AG04450 (cell line): ENCODE results near the gene SYT17. TPM values are rescaled to one million over a fixed set of nuclear protein-coding genes. Genes with fewer than 3 reads are reported as not detected.

ENCODE experiments used
- CTCF ChIA-PET: fragments of 300-600, 350-600 bp; formaldehyde crosslinking; extraction: SDS; loops from one replicate; lab custom pipeline; 2022; ENCODE audit warnings: antibody characterized with exemption, inconsistent platforms; lab: Charles Lee
- POLR2A ChIA-PET: fragments of 350-600 bp; formaldehyde crosslinking; extraction: SDS; loops from one replicate; lab custom pipeline; 2021; ENCODE audit warnings: antibody characterized with exemption, inconsistent platforms; lab: Yijun Ruan, JAX
- DNase-seq: peaks from one replicate; pipeline ENCODE4 v3.0.0-alpha.2; 2011; ENCODE audit warnings: low read depth, low spot score
- H3K27ac ChIP-seq: one replicate; pipeline ENCODE4 v1.5.1; 2012; ENCODE audit warnings: low read depth, low read length, control low read depth
- H3K27me3 ChIP-seq: one replicate; pipeline ENCODE4 v1.6.0; 2012; ENCODE audit warnings: low read length; ENCODE audit not compliant: control insufficient read depth, insufficient read depth
- H3K4me3 ChIP-seq: 2 replicates; pipeline ENCODE4 v1.5.1; 2011; ENCODE audit warnings: mild to moderate bottlenecking, low read depth, low read length, control low read depth
- H3K9me3 ChIP-seq: 2 replicates; pipeline ENCODE4 v1.5.1; 2012; ENCODE audit warnings: low read length; ENCODE audit not compliant: control insufficient read depth, insufficient read depth
- CTCF ChIP-seq: IDR thresholded peaks from 2 replicates; pipeline ENCODE4 v1.5.1; 2011; ENCODE audit warnings: low read depth, low read length, control low read depth, inconsistent platforms
- polyA plus RNA-seq: library from polyadenylated mRNA; depleted of rRNA; stranded (reverse); fragments of >200 nt; gene quantifications from 2 replicates; pipeline ENCODE4 v1.2.3, GENCODE V29; 2011

The SYT17 gene
- polyA plus RNA-seq, 1 experiment, result 0.27 TPM

DNA sequence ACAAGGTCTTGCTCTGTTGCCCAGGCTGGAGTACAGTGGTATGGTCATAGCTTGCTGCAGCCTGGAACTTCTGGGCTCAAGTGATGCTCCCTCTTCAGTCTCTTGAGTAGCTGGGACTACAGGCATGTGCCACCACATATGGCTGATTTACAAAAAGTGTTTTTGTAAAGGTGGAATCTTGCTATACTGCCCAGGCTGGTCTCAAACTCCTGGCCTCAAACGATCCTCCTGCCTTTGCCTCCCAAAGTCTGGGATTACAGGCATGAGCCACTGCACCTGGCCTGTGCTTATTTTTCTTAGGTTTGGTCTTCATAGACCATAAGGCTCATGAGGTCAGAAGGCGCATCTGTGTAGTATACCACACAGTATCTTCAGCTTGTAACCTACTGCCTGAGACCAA lies 122.8 kb downstream of the SYT17 start:
- POLR2A ChIA-PET, result no interaction called here
- Histone ChIP-seq H3K9me3 (no peaks in the 10 kb centered on the region), H3K27me3 (no peaks in the 10 kb centered on the region), H3K27ac (no peak overlapping the region), H3K4me3 (no peak overlapping the region)
- DNase-seq, result no peak
- CTCF ChIA-PET, result no interaction called here
- TF ChIP-seq CTCF, result no peak

DNA sequence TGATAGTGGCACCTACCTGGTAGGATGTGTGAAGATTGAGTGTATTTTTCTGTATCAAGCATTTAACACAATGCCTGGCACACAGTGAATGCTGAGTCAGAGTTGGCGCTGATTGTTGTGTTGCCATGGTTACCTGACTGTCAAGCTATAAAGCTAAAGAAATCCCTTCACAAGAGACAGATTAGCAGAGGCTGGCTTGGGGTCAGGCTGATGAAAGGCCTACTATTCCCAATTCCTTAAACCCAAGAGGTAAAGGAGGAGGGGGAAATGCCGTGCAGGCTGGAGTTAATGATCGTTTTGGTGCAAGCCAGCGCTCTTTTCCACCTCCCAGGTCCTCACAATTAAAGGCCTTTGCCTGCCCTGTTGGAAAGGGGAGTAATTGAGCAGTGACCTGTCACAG lies 123.4 kb downstream of the SYT17 start:
- CTCF ChIA-PET, result no interaction called here
- Histone ChIP-seq H3K4me3 (no peak overlapping the region), H3K27ac (no peak overlapping the region), H3K9me3 (no peaks in the 10 kb centered on the region), H3K27me3 (no peaks in the 10 kb centered on the region)
- TF ChIP-seq CTCF, result no peak
- no peak for DNase-seq
- POLR2A ChIA-PET, result no interaction called here

DNA sequence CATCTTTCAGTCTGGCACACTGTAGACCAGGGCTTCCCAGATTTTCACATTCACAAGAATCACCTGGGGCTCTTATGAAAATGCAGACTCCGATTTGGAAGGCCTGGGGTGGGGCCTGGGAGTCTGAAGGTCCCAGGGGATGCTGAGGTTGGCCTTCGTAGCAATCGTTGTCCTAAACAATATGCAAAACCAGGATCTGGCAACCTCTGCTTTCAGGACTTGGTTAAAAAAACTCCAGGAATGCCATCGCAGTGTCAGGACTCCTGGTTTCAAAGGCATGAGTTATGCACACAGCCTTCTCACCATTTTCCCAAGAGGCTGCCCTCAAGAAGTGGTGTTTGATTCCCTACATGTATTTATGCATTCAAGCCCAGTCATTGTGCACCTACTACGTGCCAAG lies 124.1 kb downstream of the SYT17 start:
- Histone ChIP-seq H3K27me3 (no peaks in the 10 kb centered on the region), H3K4me3 (no peak overlapping the region), H3K9me3 (no peaks in the 10 kb centered on the region), H3K27ac (no peak overlapping the region)
- TF ChIP-seq CTCF, result no peak
- DNase-seq, result no peak
- POLR2A ChIA-PET, result no interaction called here
- CTCF ChIA-PET, result no interaction called here

DNA sequence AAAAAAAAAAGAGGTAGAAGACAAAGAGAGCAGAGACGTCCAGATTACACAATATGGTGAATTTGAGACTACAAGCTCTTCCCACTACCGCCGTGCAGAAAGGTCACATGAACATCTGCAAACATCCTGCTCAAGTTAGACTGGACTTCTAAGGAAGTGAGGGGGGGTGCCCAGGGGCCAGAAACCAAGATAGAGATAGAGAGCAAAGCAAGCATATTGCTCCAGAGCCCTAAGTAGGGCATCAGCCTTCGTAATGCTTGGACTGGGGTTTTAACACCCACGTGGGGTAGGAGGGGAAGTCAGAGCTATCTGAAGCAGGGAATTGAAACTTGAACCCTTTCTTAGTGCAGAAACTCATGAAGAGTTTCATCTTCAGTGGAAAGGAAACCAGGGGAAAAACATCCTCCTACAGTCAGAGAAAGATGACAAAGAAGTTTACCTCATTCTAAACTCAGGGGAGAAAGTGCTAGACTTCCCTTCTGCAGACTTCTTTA lies 126.2 kb downstream of the SYT17 start:
- no peak overlapping the region for H3K27ac ChIP-seq
- ChIA-PET POLR2A (no interaction called here), CTCF (no interaction called here)
- H3K27me3 ChIP-seq, result no peaks in the 10 kb centered on the region
- no peak for DNase-seq
- no peak overlapping the region for H3K4me3 ChIP-seq
- no peaks in the 10 kb centered on the region for H3K9me3 ChIP-seq
- no peak for TF ChIP-seq CTCF

DNA sequence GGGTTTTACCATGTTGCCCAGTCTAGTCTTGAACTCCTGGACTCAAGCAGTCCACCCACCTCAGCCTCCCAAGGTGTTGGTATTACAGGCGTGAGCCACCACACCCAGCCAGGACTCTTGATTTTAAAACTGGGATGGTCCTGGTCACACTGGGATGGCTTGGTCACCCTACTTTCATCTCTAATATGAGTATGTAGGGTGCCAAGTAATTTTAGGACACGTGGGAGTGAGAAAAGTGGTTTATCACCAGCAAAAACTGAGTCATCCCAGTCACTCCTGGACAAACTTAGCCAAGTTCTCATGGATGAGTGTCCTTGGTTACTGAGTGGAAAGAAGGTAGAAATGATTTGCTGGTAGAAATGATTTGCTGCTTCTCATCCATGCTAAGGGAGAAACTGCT lies 127.4 kb downstream of the SYT17 start:
- POLR2A ChIA-PET, result no interaction called here

More for the DNA sequence above, 127.4 kb downstream of the SYT17 start:
- TF ChIP-seq CTCF, result no peak
- DNase-seq, result no peak
- Histone ChIP-seq H3K9me3 (no peaks in the 10 kb centered on the region), H3K27ac (no peak overlapping the region), H3K4me3 (no peak overlapping the region), H3K27me3 (no peaks in the 10 kb centered on the region)
- CTCF ChIA-PET, result no interaction called here
